BLaER1 treated with 17β-estradiol and CSF1 and Interleukin-3, amounts not matched to agents 10 nM and 100 nM (cell line): ENCODE data around the gene SLC22A7.

Source experiments
- H3K27ac ChIP-seq, 11 experiments: shearing (Covaris generic); formaldehyde crosslinking; 2 replicates each; pipeline ENCODE4 v1.8.1; 2022
- H3K27me3 ChIP-seq, 11 experiments: shearing (Covaris generic); formaldehyde crosslinking; 2 replicates each; pipeline ENCODE4 v1.8.1; 2022
- H3K36me3 ChIP-seq, 11 experiments: shearing (Covaris generic); formaldehyde crosslinking; 2 replicates each; pipeline ENCODE4 v1.8.1; 2022
- H3K4me1 ChIP-seq, 10 experiments: shearing (Covaris generic); formaldehyde crosslinking; 2 replicates each; pipeline ENCODE4 v1.8.1; 2022
- H3K4me2 ChIP-seq, 11 experiments: shearing (Covaris generic); formaldehyde crosslinking; 2 replicates each; pipeline ENCODE4 v1.8.1; 2022
- H3K4me3 ChIP-seq, 10 experiments: shearing (Covaris generic); formaldehyde crosslinking; 2 replicates each; pipeline ENCODE4 v1.8.1; 2022
- H3K9ac ChIP-seq, 11 experiments: shearing (Covaris generic); formaldehyde crosslinking; 2 replicates each; pipeline ENCODE4 v1.8.1; 2022
- H3K9me3 ChIP-seq, 11 experiments: shearing (Covaris generic); formaldehyde crosslinking; replicated peaks in 1 of 11; 2 replicates each; pipeline ENCODE4 v1.8.1; 2022
- H4K20me1 ChIP-seq, 11 experiments: shearing (Covaris generic); formaldehyde crosslinking; 2 replicates each; pipeline ENCODE4 v1.8.1; 2022
- Cebpa-rat ChIP-seq, 11 experiments: shearing (Covaris generic); IDR thresholded peaks; 2 replicates each; pipeline ENCODE4 v1.8.1; 2022

SLC22A7 gene

DNA sequence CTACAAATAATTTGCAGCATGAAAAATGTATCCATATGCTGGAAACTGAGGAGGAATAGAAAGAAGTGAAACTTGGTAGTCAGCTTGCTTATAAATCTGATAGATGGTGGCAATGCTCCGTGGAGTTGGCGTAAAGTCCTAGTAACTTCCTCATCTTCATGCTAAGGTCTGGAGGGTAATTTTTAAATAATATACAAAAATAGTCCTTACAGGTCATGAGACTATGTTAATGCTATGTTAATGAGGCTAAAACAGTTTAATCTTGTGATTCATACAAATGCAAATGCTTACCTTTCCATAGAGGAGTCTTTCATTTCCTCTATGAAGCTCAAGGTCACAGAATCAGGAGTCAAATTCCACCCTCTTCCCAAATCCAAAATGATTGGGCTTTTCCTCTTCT lies 20.0 kb downstream of the SLC22A7 start:
- Histone ChIP-seq H3K4me1 (peaks cover 4 to 59% (median 29%) of the 10 kb centered on the region in 10 experiments; a peak in 18 of 20 replicates), H3K9ac (no peak overlapping the region), H3K27me3 (no peaks in the 10 kb centered on the region), H3K4me3 (no peak overlapping the region), H4K20me1 (no peaks in the 10 kb centered on the region), H3K9me3 (no peaks in the 10 kb centered on the region), H3K36me3 (no peaks in the 10 kb centered on the region), H3K27ac (peak overlapping the region in 2 of 11 experiments; percentile 30 to 35; a peak in 1 of 22 replicates), H3K4me2 (peak overlapping the region in 4 of 11 experiments; percentile 31 to 89 (median 66); a peak in 8 of 22 replicates)
- TF ChIP-seq Cebpa-rat (IDR thresholded peaks at IDR 0.05), result no peak

DNA sequence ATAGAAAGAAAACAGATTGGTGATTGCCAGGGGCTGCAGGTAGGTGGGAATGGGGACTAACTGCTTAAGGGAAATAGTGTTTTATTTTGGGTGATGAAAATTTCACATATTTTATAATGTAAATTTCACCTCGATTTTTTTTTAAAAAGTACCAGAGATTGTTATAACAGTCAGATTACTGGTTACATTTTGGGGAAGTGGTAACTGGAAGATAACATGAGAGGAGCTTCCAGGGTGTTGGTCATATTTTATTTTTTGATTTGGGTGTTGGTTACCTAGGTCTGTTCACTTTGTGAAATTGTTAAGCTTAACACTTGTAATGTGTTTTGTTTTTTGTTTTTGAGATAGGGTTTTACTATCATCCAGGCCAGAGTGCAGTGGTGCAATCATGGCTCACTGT lies 27.8 kb downstream of the SLC22A7 start:
- 0 out of 22 replicates have a peak overlapping the region, but pooled peaks of 1 of the 11 experiments have one; percentile 15 for H3K4me2 ChIP-seq
- no peak overlapping the region for H3K4me3 ChIP-seq
- TF ChIP-seq Cebpa-rat (IDR thresholded peaks at IDR 0.05), result no peak
- peaks cover 0 to 20% (median under 1%) of the 10 kb centered on the region in 10 experiments; a peak in 7 of 20 replicates for H3K4me1 ChIP-seq
- no peak overlapping the region for H3K9ac ChIP-seq
- peaks cover 0 to 7% (median 0%) of the 10 kb centered on the region in 11 experiments; a peak in 4 of 22 replicates for H3K36me3 ChIP-seq
- H3K27me3 ChIP-seq, result no peaks in the 10 kb centered on the region
- no peak overlapping the region for H3K27ac ChIP-seq
- H3K9me3 ChIP-seq, result peaks cover 0 to 9% (median 5%) of the 10 kb centered on the region in 11 experiments; a peak in 7 of 22 replicates
- H4K20me1 ChIP-seq, result no peaks in the 10 kb centered on the region

DNA sequence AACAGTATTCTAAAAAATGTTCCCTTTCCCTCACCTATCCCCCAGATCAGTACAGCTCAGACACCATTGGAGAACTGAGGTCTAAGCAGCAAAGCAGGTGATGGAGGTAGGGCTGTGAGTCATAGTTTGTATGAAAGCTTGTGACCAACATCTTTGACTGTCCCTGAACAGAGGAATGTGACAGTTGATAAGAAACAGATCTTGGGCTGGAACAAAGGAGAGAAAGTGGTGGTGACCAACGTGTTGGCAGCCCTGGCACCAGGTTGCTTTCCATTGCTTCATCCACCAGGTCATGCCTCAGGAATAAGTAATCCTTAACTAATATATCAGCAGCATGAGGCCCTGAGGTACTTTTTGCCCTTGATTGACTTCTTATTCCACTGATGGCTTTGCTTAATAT lies 30.5 kb downstream of the SLC22A7 start:
- TF ChIP-seq Cebpa-rat (IDR thresholded peaks at IDR 0.05), result no peak

DNA sequence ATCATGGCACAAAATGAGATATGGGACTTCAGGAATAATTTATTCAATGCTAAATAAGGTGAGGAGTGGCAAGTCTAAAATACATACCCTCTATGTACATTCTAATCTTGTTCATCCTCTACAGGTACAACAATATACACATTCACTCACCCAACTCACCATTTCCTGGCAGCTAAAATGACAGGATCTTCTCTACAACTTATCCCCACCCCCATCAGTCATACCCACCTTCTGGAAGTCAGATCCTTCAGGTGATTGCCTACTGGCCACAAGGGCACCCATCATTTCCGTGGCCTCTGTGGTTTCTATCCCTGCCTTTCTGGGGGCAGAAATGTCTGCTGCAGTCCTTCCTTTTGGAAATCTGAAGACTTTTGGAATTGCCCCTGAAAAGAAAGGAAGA lies 33.4 kb downstream of the SLC22A7 start:
- Histone ChIP-seq H3K9me3 (no peaks in the 10 kb centered on the region), H3K4me2 (peak overlapping the region in 6 of 11 experiments; percentile 26 to 79 (median 68); a peak in 11 of 22 replicates), H3K4me1 (peaks cover 0 to 42% (median 17%) of the 10 kb centered on the region in 10 experiments; a peak in 12 of 20 replicates), H3K27ac (peak overlapping the region in 4 of 11 experiments; percentile 20 to 72 (median 59); a peak in 7 of 22 replicates), H3K4me3 (no peak overlapping the region), H4K20me1 (no peaks in the 10 kb centered on the region), H3K9ac (peak overlapping the region in 3 of 11 experiments; percentile 21 to 37 (median 26); a peak in 2 of 22 replicates), H3K36me3 (peaks cover 0 to 9% (median 3%) of the 10 kb centered on the region in 11 experiments; a peak in 14 of 22 replicates), H3K27me3 (no peaks in the 10 kb centered on the region)
- TF ChIP-seq Cebpa-rat (IDR thresholded peaks at IDR 0.05), result no peak

More for the DNA sequence above, 30.5 kb downstream of the SLC22A7 start:
- H3K4me2 ChIP-seq, result no peak overlapping the region
- no peak overlapping the region for H3K4me3 ChIP-seq
- H4K20me1 ChIP-seq, result no peaks in the 10 kb centered on the region
- peaks cover 0 to 37% (median 8%) of the 10 kb centered on the region in 10 experiments; a peak in 10 of 20 replicates for H3K4me1 ChIP-seq
- H3K27me3 ChIP-seq, result no peaks in the 10 kb centered on the region
- H3K27ac ChIP-seq, result no peak overlapping the region
- peaks cover 0 to 7% (median 0%) of the 10 kb centered on the region in 11 experiments; a peak in 4 of 22 replicates for H3K36me3 ChIP-seq
- H3K9ac ChIP-seq, result no peak overlapping the region
- H3K9me3 ChIP-seq, result peaks cover 0 to 9% (median 5%) of the 10 kb centered on the region in 11 experiments; a peak in 7 of 22 replicates

DNA sequence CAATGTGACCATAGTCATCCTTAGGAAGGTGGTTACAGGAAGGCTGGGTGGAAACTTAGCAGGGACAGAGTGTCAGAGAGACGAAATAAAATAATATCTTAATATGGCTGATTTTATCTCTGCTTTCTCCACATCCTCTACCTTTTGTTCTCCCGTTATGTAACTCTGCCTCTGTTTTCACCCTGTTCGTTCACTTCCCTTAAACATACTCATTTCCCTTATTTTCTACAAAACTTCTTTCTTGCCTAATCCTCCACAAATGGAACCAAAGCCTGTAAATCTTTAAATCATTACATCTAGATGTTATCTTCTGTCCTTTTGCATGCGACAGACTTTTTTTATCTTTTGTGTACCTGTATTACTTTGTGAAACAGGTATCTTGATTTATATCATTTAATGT lies 33.8 kb downstream of the SLC22A7 start:
- Histone ChIP-seq H3K27me3 (no peaks in the 10 kb centered on the region), H3K9me3 (no peaks in the 10 kb centered on the region), H4K20me1 (no peaks in the 10 kb centered on the region), H3K4me3 (no peak overlapping the region), H3K9ac (peak overlapping the region in 3 of 11 experiments; percentile 21 to 37 (median 26); a peak in 2 of 22 replicates), H3K4me1 (peaks cover 0 to 42% (median 17%) of the 10 kb centered on the region in 10 experiments; a peak in 12 of 20 replicates), H3K4me2 (peak overlapping the region in 6 of 11 experiments; percentile 26 to 79 (median 68); a peak in 11 of 22 replicates), H3K36me3 (peaks cover 0 to 13% (median 7%) of the 10 kb centered on the region in 11 experiments; a peak in 17 of 22 replicates), H3K27ac (peak overlapping the region in 4 of 11 experiments; percentile 20 to 72 (median 59); a peak in 7 of 22 replicates)
- TF ChIP-seq Cebpa-rat (IDR thresholded peaks at IDR 0.05), result no peak

DNA sequence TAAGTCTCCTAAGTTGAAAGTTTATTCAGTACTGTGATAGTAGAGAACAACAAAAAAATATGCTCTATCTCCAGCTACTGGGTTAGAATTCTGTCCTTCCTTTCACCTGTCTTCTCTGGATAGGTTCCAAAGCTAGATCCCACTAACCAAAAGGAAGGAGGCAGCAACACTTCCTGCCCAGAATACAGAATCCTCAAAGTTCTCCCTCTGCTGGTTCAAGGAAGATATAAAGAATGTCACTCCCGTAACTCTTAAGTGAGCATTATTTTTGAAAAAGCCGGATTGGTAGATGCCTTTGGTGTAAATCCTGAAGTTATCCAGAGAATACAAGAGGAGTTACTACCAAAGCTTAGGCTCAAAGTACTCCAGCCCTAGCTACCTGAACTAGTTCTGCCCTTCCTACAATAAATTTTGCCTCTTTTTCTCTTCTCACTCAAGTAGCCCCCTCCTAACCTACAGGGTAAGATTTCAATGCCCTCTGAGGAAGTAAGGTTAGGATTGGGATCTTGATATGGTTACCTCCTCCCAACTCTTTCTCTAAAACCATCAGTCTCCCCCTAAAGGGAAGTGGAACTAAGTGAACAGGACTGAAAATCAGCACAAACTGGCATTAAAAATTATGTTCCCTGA lies 36.5 kb downstream of the SLC22A7 start:
- Histone ChIP-seq H3K27me3 (no peaks in the 10 kb centered on the region), H3K4me1 (peaks cover 0 to 50% (median 17%) of the 10 kb centered on the region in 10 experiments; a peak in 12 of 20 replicates), H3K36me3 (peaks cover 27 to 40% (median 34%) of the 10 kb centered on the region in 11 experiments), H4K20me1 (peaks cover 0 to 12% (median 0%) of the 10 kb centered on the region in 11 experiments; a peak in 1 of 22 replicates), H3K4me2 (peak overlapping the region in 5 of 11 experiments; percentile 9 to 48 (median 23); a peak in 9 of 22 replicates), H3K27ac (no peak overlapping the region), H3K9ac (no peak overlapping the region), H3K4me3 (no peak overlapping the region), H3K9me3 (no peaks in the 10 kb centered on the region)
- no peak for TF ChIP-seq Cebpa-rat (IDR thresholded peaks at IDR 0.05)

DNA sequence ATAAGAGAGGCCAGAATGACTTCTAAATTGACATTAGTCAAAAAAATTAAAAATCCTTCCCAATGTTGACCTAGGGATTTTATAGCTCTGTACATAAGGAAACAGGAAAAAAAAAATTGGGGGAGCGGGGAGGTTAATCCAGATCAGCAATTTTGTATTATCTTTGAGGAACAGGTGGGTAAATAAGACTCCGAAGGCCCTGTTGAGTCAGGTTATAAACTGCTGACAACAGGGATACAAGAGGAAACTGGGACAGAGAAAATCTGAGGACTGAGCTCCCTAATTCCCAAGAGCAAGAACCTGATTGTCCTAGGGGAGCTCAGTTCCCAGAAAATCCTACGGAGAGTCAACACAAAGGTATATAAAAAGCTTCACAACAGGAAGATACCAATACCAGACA lies 37.4 kb downstream of the SLC22A7 start:
- Histone ChIP-seq H3K9ac (no peak overlapping the region), H3K4me1 (peaks cover 0 to 50% (median 17%) of the 10 kb centered on the region in 10 experiments; a peak in 12 of 20 replicates)

DNA sequence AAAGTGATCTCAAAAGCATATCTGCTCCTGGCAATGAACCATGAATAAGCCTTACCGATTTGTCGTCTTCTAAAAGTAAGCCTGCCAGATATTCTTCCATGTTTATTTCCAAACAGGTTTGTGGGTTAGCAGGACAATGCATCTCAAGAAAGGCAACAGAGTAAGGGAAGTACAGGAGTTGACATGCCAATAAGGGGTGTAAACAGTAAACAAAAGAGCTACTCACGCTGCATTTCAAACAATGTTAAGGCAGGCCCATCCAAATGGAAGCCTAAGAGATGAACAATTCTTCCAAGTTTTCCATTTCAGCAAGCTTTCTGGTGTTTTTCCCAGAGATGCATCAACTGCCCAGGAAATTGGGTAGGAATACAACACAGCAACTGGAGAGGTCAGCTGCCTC lies 38.3 kb downstream of the SLC22A7 start:
- Histone ChIP-seq H3K27me3 (no peaks in the 10 kb centered on the region), H4K20me1 (peaks cover 0 to 12% (median 0%) of the 10 kb centered on the region in 11 experiments; a peak in 1 of 22 replicates), H3K4me3 (no peak overlapping the region), H3K4me2 (no peak overlapping the region), H3K4me1 (peaks cover 0 to 41% (median 14%) of the 10 kb centered on the region in 10 experiments; a peak in 12 of 20 replicates), H3K36me3 (peaks cover 45 to 58% (median 52%) of the 10 kb centered on the region in 11 experiments), H3K9me3 (no peaks in the 10 kb centered on the region), H3K9ac (no peak overlapping the region), H3K27ac (no peak overlapping the region)
- TF ChIP-seq Cebpa-rat (IDR thresholded peaks at IDR 0.05), result no peak

More for the DNA sequence above, 37.4 kb downstream of the SLC22A7 start:
- H3K36me3 ChIP-seq, result peaks cover 35 to 49% (median 43%) of the 10 kb centered on the region in 11 experiments
- TF ChIP-seq Cebpa-rat (IDR thresholded peaks at IDR 0.05), result no peak
- H4K20me1 ChIP-seq, result peaks cover 0 to 12% (median 0%) of the 10 kb centered on the region in 11 experiments; a peak in 1 of 22 replicates
- no peaks in the 10 kb centered on the region for H3K9me3 ChIP-seq
- no peak overlapping the region for H3K4me3 ChIP-seq
- peak overlapping the region in 3 of 11 experiments; percentile 12 to 48 (median 43); a peak in 5 of 22 replicates for H3K4me2 ChIP-seq
- H3K27me3 ChIP-seq, result no peaks in the 10 kb centered on the region
- H3K27ac ChIP-seq, result no peak overlapping the region

DNA sequence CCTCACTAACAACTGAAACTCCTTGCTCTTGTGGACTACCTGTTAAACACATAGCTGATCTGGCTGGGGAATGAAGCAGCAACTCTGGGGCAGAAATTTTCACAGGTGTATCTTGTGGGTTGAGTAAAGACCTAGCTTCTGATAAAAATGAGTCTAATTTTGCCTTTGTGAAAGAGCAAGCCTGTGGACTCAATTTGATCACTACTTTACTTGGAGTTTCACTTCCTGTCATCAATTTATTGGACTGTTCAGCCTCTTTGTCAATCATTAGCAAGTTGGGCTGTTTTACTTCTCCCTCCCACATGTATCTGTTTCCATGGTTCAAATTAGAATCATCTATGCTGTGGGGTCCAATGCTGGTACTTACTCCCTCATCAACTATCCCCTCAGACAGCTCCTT lies 40.2 kb downstream of the SLC22A7 start:
- Histone ChIP-seq H3K27ac (no peak overlapping the region), H3K9me3 (no peaks in the 10 kb centered on the region), H3K27me3 (no peaks in the 10 kb centered on the region), H3K4me2 (peak overlapping the region in 1 of 11 experiments; percentile 1; a peak in 1 of 22 replicates), H4K20me1 (peaks cover 0 to 12% (median 0%) of the 10 kb centered on the region in 11 experiments; a peak in 1 of 22 replicates), H3K36me3 (peaks cover 63 to 77% (median 70%) of the 10 kb centered on the region in 11 experiments), H3K4me3 (no peak overlapping the region), H3K4me1 (peaks cover 0 to 24% (median 9%) of the 10 kb centered on the region in 10 experiments; a peak in 12 of 20 replicates), H3K9ac (no peak overlapping the region)
- TF ChIP-seq Cebpa-rat (IDR thresholded peaks at IDR 0.05), result no peak
